Chondrocyte (in vitro differentiated cells): ENCODE results near the gene SLITRK1. TPM values are rescaled to one million over a fixed set of nuclear protein-coding genes. Genes with fewer than 3 reads are reported as not detected.

ENCODE experiments used
- DNase-seq: peaks from one replicate; pipeline ENCODE4 v3.0.0; 2021; ENCODE audit warnings: mixed read lengths, low spot score
- H3K27ac Mint-ChIP-seq: one replicate; pipeline ENCODE4 v1.8.0; 2021; ENCODE audit warnings: mild to moderate bottlenecking, moderate library complexity, mixed read lengths; ENCODE audit not compliant: unreplicated experiment
- H3K27me3 Mint-ChIP-seq: 2 replicates; pipeline ENCODE4 v1.8.0; 2021; ENCODE audit warnings: low read depth, mixed read lengths
- H3K36me3 Mint-ChIP-seq: 2 replicates; pipeline ENCODE4 v1.8.0; 2021; ENCODE audit warnings: low read depth, mixed read lengths
- H3K4me1 Mint-ChIP-seq: 2 replicates; pipeline ENCODE4 v1.8.0; 2021; ENCODE audit warnings: low read depth, mild to moderate bottlenecking, mixed read lengths
- H3K4me3 Mint-ChIP-seq: one replicate; pipeline ENCODE4 v1.8.0; 2021; ENCODE audit warnings: mild to moderate bottlenecking, moderate library complexity, mixed read lengths; ENCODE audit not compliant: unreplicated experiment
- H3K9me3 Mint-ChIP-seq: 2 replicates; pipeline ENCODE4 v1.8.0; 2021; ENCODE audit warnings: low read depth, mixed read lengths
- total RNA-seq: library from RNA; stranded (reverse); gene quantifications from 3 replicates; pipeline ENCODE4 v1.2.1, GENCODE V29; 2021
- TF ChIP-seq, protein P1 (sequence below): fragments of 200-600 bp; sonication (generic); IDR thresholded peaks from 2 replicates; pipeline ENCODE4 v1.5.0; 2021; ENCODE audit warnings: antibody characterized with exemption, mild to moderate bottlenecking, moderate library complexity

SLITRK1 gene
- total RNA-seq, 1 donor from 2014 or later, result 0.05 TPM

- Mint-ChIP-seq H3K27ac (no peak overlapping the region), H3K4me1 (peaks cover 29% of the 10 kb centered on the region), H3K9me3 (no peaks in the 10 kb centered on the region), H3K4me3 (no peak overlapping the region), H3K36me3 (no peaks in the 10 kb centered on the region), H3K27me3 (peaks cover 55% of the 10 kb centered on the region)
- no peak for DNase-seq
- TF ChIP-seq, protein P1, sequence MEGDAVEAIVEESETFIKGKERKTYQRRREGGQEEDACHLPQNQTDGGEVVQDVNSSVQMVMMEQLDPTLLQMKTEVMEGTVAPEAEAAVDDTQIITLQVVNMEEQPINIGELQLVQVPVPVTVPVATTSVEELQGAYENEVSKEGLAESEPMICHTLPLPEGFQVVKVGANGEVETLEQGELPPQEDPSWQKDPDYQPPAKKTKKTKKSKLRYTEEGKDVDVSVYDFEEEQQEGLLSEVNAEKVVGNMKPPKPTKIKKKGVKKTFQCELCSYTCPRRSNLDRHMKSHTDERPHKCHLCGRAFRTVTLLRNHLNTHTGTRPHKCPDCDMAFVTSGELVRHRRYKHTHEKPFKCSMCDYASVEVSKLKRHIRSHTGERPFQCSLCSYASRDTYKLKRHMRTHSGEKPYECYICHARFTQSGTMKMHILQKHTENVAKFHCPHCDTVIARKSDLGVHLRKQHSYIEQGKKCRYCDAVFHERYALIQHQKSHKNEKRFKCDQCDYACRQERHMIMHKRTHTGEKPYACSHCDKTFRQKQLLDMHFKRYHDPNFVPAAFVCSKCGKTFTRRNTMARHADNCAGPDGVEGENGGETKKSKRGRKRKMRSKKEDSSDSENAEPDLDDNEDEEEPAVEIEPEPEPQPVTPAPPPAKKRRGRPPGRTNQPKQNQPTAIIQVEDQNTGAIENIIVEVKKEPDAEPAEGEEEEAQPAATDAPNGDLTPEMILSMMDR, result no peak
Measured at GRCh38 chr13:83883061-83883523, 818 bp upstream of the SLITRK1 start.

DNA sequence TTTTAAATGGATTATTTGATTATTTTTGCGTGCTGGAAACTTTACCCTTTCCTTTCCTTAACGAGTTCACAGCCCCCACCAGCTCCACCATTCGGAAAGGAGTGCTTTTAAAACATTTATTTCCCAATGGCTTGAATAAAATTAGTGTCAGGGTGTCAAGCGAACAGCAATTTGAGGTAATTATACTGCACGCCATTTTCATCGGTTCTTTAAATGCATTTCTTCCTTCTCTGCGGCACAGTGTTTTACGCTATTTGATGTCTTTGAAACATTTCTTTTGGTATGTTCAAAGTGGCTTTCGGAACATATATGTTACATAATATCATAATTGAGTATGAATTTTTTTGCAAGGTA is 309 bp upstream of the SLITRK1 start:
- H3K4me3 Mint-ChIP-seq, result peak overlapping the region; percentile 62
- peaks cover 57% of the 10 kb centered on the region for H3K27me3 Mint-ChIP-seq
- no peaks in the 10 kb centered on the region for H3K36me3 Mint-ChIP-seq
- DNase-seq, result no peak
- H3K9me3 Mint-ChIP-seq, result no peaks in the 10 kb centered on the region
- no peak overlapping the region for H3K27ac Mint-ChIP-seq
- TF ChIP-seq, protein P1, result no peak
- peaks cover 29% of the 10 kb centered on the region for H3K4me1 Mint-ChIP-seq

GRCh38 chr13:83881140-83881684 is 1.1 kb downstream of the SLITRK1 start:
- Mint-ChIP-seq H3K27ac (no peak overlapping the region), H3K4me3 (peak overlapping the region; percentile 8), H3K36me3 (no peaks in the 10 kb centered on the region), H3K9me3 (no peaks in the 10 kb centered on the region), H3K27me3 (peaks cover 57% of the 10 kb centered on the region), H3K4me1 (peaks cover 29% of the 10 kb centered on the region)
- TF ChIP-seq, protein P1, result no peak
- DNase-seq, result no peak

GRCh38 chr13:83880275-83881139 is 1.8 kb downstream of the SLITRK1 start:
- TF ChIP-seq, protein P1, result no peak
- Mint-ChIP-seq H3K4me3 (no peak overlapping the region), H3K9me3 (no peaks in the 10 kb centered on the region), H3K27me3 (peaks cover 59% of the 10 kb centered on the region), H3K36me3 (no peaks in the 10 kb centered on the region), H3K4me1 (peaks cover 29% of the 10 kb centered on the region), H3K27ac (no peak overlapping the region)
- DNase-seq, result no peak

DNA sequence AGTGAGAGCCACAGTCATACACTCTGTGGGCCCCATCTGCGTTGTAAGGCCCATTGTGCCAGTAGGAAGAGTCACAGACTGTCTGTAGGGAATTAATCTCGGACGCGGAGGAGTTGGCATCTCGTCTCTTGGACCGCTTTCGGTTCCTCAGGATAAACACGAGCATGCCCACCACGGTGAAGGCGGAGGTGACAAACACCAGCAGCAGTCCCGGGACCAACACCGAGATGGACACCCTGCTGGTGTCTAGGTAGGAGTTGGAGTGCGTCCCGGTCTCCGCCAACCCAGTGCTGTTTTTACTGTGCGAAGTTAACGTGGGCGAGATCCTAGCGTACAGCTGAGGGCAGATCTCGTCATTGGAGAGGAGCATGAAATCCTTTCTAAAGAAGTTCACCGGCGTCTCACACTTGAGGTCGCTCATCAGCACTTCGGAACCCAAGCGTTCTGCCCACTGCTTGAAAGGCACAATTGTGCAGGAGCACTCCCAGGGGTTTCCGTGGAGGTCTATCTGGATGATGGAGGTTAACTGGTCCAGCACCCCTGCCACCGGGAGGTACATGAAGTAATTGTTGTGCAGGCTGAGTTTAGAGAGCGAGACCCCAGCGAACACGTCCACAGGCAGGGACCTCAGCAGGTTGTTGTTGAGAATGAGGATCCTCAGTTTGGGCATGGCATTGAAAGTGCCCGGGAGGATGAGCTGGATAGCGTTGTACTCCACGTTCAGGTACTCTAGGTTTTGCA is 2.7 kb downstream of the SLITRK1 start:
- peaks cover 29% of the 10 kb centered on the region for H3K4me1 Mint-ChIP-seq
- no peak overlapping the region for H3K27ac Mint-ChIP-seq
- H3K9me3 Mint-ChIP-seq, result no peaks in the 10 kb centered on the region
- DNase-seq, result peak; percentile 43
- peaks cover 55% of the 10 kb centered on the region for H3K27me3 Mint-ChIP-seq
- H3K4me3 Mint-ChIP-seq, result peak overlapping the region; percentile 49
- H3K36me3 Mint-ChIP-seq, result no peaks in the 10 kb centered on the region
- TF ChIP-seq, protein P1, result no peak
